Measurements from ENCODE around the gene SARM1.

Gene SARM1

DNA sequence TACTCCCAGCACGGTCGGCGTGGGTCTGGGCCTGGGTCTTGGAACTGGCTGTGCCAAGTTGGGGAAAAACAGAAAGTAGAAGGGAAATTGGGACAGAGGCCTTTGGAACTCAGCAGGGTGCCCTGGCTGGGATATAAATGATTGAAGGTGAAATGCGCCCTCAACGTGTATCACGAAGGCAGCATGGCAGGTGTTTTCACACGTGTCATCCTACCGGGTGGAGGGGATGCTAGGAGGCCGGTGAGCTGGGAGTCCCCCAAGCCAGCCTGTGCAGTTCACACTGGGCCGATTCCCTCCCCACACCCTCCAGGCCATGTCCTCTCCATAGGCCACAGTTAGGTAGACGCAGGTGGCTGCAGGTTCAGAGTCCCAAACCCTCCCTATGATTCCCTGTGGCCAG lies 30.0 kb upstream of the SARM1 start:
- no peak for DNase-seq (ENCODE audit: low spot score)

DNA sequence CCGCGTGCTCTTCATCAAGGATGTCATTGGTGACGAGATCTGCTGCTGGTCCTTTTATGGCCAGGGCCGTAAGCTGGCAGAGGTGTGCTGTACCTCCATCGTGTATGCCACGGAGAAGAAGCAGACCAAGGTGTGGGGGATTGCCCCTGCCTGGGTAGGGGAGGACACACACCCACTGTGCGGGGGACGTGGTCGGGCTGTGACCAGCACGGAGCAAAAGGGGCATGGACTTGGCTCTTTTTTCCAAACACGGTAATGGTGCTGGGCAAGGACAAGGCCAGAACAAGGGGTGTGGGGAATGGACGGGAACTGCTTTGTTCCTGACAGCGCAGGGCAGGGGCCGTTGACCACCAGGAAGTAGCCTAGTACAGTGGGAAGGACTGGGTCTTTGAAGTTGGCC lies 29.2 kb upstream of the SARM1 start:
- no peak for DNase-seq (ENCODE audit: low spot score)

DNA sequence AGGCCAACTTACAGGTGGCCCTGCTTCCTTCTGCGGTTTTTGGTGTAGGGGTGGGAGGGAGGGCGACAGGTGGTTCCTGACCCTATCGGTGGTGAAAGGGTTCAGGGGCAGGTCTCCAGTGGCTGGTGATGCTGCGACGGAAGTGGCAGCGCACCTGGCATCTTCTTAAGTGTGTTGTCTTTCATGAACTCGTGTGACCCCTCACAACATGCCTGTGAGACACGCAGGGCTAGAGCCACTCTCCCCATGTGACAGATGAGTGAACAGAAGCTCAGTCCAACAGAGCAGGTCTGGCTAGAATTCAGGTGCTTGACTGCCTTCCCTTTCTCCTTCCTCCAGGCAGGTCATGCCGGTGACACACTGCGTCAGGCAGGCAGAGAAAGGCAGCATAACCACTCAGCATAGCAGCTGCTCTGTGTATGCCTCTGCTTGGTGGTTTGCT lies 28.0 kb upstream of the SARM1 start:
- no peak for DNase-seq (ENCODE audit: low spot score)

DNA sequence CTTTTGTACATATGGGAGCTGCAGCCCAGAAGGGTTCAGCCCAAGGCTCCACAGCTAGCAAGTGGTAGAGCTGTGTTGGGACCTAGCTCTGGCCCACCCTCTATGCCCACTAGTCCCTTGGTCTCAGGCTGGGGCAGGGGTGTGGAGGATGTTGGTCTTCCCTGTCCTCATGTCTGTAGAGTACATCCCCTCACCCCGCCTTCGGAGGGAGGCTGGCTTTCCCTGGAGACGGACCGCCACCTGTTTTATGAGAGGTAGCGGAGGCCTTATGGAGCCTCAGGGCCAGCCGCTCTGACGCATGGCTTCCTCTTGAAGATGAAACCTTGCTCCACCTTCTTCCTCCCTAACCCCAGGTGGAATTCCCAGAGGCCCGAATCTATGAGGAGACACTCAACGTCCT lies 27.5 kb upstream of the SARM1 start:
- DNase-seq (ENCODE audit: low spot score) = no peak

DNA sequence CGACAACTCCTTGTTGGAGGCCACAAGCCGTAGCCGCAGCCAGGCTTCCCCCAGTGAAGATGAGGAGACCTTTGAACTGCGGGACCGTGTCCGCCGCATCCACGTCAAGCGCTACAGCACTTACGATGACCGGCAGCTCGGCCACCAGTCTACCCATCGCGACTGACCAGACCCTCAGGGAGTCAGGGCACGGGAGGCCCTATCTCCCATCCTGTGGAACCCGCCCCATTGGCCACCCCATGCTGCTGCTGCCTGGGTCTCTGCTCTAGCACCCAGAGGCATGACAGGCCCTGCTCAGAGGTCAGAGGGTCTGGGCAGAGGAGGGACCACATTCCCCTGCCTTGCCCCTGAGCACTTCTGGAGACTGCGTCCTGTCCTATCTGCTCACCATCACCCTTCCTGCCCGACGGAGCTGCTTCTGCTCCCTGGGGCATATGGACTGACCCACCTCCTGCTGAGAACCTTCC lies 27.0 kb upstream of the SARM1 start:
- DNase-seq (ENCODE audit: low spot score) = no peak

DNA sequence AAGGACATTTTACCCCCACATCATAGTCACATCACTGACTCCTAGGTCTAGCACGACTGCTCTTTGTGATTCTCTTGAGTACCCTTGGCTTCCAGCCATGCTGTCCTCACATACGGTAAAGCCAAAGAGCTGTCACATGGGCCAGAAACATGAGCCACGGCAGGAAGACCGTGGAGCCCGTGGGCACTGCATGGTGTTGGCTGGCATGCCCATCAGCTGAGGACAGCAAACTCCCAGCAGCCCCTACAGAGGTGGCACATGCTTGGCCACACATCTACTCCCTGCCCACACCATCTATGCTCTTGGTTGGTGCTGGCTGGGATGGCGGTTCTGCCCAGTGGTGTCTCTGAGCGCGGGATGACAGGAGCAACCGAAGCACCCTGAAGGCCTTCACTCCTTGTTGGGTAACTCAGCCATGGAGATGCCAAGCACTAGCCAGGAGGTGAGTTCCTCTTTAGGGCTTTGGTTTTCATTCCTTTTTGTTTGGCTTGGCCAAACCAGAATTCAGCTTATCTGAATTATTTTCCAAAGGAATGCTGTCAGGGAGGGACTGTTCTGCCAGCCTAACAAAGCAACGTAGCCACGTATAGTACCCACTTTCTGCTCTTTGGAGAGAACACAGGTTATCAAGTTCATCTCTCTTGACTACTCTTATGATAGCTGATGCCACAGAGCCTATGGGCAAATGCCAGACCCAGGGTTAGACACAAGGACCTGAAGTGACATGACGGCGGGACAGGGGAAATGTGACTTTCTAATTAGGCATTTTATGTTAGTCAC lies 25.9 kb upstream of the SARM1 start:
- no peak for DNase-seq (ENCODE audit: low spot score)

DNA sequence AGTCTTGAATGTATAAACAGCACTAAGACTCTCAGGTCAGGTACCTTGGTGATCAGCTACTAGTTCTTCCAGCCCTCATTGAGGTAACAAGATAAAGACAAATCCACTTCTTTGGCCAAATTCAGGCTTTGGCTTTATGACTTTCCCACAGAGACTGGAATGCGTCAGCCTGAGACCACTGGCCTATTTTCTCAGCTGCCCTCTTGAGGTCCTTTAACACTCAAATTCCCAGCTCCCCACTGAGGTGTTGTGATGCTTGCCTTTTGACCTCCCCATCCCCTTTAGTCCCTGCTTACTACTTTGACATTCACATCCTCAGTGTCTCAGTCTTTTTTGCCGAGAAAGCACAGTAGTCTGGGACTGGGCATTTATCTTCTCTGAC lies 25.3 kb upstream of the SARM1 start:
- no peak for DNase-seq (ENCODE audit: low spot score)

DNA sequence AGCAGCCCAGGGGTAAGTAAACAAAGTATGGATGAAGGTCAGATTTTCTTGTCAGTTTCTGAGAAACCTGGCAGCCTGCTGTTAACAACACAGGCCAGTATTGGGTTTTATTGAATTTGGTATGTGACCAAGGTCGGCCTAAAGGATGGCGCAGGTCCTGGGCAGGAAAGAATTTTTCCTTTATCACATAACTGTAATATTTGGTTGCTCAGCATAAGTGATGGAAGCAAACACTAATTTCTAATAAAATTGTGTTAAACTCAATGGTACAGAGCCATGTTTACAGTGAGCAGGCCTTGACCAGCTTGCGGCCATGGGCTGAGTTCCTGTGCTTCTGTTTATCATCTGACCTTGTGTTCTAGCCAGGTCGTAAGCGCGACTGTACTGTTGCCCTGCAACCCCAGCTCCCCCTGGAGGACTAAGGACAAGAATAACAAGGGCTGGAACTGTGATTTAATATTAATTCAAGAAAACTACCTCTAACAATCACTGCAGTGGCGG lies 24.7 kb upstream of the SARM1 start:
- DNase-seq (ENCODE audit: low spot score) = no peak

DNA sequence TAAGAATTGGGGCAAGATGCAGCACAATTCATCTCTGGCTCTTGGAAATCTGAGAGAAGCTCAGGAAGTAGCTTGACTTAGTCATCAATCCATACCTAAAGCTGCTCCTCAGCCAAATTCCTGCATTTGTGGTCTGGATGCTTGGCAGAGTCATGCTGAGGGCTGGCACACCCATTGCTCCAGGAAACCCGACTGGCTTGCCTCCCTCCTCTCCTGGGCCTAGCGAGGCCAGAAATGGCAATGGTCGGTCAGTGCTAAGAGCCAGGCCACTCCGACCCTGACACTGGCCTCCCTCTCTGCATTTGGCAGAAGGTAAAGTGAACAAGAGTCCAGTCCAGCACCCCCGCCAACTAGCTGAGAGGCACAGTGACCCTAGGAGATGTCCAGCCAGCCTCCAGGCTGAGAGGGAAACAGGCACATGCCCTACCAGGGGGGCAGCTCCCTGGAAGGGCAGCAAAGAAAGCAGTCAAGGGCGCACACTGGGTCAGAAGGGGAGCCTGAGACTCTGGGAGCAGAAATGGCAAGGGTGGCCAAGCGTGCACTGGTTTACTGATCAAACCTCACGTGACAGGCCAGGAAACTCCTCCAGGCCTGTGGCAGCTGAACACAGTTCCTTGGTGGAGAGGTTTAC lies 24.1 kb upstream of the SARM1 start:
- no peak for DNase-seq (ENCODE audit: low spot score)

DNA sequence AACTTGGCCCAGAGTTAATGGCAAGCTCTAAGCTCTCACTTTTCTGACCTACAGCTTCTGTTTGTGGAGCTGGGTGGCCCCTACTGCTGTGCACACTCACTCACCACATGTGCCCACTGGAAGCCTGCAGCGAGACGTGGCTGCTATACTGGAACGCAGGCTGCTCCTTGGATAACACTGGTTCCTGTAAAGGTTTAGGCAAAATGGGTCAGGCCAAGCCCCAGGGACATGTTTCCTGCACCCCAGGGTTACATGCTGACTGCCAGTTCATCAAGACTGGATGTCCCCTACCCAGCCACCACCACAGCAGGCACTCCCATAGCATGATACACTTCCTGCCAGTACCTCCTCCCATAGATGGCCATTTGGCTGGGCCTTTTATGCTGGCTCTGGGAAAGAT lies 22.5 kb upstream of the SARM1 start:
- DNase-seq (ENCODE audit: low spot score) = no peak

DNA sequence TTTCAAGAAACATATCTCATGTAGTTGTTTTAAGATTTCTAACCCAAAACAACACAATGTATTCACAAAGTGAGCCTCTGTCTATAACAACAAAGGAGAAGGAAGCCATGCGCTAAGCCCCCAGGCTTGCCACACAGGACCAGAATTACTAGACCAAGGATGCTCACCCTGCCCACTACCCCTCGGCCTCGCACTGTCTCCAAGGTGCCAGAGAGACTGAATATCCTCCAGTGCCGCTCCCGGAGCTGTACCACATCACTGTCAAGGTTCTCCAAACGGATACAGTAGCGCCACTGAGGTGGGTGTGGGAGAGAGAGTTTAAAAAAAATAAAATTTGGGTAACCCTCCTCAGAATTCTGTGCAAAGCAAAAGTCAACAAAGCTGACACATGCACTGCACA lies 21.2 kb upstream of the SARM1 start:
- DNase-seq (ENCODE audit: low spot score) = no peak

DNA sequence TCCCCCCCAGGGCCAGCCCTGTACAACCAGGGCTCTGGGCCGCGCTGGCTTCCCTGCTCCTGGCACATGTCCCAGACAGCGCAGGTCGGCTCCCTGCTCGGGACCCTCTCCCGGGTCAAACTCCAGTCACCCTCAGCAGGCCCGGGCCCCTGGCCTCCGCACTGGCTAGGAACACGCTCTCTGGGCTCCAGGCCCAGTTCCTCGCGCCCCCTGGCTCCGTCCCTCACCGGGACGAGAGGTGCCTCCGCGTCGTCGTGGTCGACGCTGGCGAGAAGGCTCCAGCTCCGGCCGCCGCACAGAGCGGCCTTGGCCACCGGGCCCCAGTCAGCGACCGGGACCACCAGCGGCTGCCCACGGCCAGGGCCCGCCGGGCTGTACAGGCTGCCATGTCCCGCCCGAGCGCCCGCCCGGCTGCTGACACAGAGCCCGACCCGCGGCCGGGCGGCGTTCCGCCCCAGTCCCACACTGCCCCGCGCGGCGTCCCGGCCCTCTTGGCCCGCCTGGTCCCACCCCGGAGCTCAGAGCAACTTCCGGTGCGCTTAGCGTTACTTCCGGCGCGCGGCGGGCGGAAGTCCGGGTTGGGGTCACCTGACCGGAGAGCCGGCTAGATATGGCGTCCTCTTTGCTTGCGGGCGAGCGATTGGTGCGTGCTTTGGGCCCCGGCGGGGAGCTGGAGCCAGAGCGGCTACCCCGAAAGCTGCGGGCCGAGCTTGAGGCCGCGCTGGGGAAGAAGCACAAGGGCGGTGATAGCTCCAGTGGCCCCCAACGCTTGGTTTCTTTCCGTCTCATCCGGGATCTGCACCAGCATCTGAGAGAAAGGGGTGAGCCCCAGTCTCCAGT lies 14.2 kb upstream of the SARM1 start, which contains the start of gene POLDIP2:
Gene POLDIP2 (minus strand): TSS at position 467 of the 840 bp plus-strand sequence. CDS start 79 bp downstream, at position 388.
- peak; percentile 90 for DNase-seq (ENCODE audit: low spot score)

DNA sequence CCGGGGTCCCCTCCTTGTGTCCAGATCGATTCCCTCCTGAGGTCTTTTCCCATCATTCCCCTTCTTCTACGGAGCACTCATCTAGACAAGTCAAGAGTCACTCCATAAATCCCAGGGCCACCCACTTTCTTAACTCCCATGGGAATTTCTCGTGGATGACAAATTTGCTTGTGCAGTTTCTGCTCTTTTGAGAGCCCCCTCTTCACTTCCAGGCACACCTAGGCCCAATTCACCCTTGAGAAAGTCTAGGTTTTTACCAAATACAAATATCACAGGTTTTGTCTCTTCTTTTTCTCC lies 13.6 kb upstream of the SARM1 start:
- DNase-seq (ENCODE audit: low spot score) = no peak

DNA sequence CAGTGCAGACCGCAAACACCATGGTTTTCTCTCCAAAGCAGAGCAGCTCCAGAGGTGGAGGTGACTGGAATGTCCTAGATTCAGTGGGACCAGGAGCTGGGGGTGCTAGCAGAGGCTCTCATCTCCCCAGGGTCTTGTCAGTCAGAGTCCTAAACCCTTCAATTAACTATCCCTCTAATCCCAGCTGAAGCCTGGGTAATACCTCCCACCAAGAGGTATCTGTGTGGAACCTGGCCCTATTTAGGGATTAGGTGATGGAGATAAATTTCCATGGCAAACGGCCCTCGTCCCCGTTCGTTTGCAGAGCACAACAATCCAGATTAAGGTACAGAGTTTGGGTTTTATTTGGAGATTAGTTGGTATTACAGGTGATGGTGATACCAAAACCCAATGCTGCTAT lies 8.3 kb upstream of the SARM1 start:
- no peak for DNase-seq (ENCODE audit: low spot score)

DNA sequence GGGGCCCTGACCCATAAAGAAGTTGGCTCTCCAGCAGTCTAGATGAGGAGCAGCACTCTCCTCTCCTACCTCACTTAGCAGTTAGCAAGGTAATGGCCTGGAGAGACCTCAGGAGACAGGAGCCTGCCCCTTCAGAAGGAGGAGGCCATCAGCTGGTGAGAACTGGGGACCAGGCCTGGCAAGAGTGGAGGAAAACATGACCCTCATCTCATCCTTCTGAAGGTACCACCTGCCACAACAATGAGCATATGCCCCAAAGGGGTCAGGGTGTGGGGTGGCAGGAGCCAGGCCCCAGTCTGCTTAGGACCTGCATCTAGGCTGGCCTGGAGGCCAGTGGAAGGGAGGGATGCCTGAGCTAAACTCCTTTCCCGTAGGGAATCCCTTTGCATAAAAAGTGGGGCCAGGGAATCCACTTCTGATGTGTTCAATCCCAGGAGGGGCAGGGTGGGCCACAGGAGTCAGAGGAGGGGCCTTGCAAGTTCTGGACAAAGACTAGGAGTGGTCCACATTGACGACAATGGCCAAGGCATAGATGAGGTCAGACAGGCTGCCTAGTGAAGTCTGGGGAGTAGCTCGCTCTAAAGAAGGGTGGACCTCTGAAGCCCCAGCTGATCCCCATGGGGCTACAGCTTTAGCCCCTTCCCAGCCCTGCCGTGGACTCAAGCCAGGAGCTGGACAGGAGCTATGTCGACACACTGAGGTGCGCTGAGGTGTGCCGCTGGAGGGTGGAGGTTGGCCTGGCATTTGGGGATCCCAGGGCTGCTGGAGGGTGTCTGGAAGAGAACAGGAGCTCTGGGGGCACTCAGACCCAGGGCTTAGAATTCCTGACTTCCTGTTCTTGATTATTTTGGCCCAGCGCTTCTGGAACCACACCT lies 7.5 kb upstream of the SARM1 start:
- DNase-seq (ENCODE audit: low spot score) = no peak

DNA sequence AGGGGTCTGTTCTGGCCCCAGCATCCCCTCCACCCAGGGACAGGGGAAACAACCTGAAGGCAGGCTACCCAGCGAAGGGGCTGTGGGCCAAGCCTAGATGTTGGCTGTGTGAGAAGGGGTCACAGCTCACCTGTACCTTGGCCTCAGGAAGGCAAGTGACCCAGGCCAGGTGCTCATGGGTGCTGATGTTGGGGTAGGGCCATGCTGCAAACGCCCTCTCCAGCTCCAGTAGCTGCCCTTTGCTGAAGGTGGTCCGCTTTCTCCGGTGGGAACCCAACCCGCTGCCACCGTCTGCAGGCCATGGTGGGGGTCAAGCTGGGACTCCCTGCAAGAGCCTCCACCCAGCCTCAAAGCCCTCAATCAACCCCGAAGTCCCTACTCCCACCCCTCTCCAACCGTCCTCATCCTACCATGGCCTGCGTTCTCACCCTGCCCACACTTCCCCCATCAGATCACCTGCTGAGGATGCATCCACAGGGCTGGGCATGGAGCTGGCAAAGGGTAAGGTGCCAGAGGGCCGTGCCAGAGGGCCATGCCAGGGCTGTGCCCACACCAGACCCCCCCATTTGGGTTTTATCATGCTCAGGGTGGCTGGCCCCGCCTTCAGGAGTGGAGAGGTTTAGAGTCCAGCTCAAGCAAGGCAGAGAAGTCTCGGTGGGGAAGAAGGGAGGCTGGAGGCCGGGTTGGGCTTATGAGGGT lies 6.7 kb upstream of the SARM1 start, which contains the start of gene SEBOX:
Gene SEBOX (minus strand): TSS at position 535 of the 699 bp plus-strand sequence. CDS start 48 bp downstream, at position 487.
- no peak for DNase-seq (ENCODE audit: low spot score)

DNA sequence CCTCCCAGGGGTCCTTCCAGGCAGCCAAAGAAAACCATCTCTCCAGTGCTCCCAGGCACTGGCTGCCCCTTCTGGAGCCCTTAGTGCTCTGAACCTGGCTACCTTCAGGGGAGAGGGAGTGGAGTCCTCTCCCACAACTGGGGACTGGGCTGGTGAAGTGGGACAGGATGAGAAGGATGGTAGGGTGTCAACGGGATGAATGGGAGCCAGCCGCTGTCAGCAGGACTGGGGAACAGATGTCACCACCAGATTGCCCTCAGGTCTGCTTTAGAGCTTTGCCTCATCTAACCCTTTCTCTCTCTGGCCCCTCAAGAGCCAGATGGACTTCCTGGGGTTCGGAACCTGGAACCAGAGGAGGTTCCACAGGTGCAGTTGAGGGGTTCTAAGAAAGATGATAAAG lies 6.0 kb upstream of the SARM1 start:
- DNase-seq (ENCODE audit: low spot score) = no peak

DNA sequence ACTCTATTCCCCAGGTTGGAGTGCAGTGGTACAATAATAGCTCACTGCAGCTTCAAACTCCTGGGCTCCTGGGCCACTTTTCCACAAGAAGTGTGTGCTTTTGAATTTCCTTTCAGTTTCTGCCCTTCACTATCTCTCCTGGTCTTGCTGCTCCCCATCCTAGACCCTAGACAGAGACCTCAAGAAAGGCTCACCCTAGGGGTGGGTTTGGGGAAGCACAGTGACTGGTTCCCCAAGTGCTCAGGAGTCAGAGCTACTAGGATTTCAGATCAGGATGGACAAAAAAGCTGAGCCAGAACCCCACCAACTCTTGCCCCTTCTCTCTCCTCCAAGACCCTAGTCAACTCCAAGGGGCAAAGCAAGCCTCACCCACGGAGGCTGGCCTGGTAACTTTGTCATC lies 4.9 kb upstream of the SARM1 start:
- DNase-seq (ENCODE audit: low spot score) = no peak

DNA sequence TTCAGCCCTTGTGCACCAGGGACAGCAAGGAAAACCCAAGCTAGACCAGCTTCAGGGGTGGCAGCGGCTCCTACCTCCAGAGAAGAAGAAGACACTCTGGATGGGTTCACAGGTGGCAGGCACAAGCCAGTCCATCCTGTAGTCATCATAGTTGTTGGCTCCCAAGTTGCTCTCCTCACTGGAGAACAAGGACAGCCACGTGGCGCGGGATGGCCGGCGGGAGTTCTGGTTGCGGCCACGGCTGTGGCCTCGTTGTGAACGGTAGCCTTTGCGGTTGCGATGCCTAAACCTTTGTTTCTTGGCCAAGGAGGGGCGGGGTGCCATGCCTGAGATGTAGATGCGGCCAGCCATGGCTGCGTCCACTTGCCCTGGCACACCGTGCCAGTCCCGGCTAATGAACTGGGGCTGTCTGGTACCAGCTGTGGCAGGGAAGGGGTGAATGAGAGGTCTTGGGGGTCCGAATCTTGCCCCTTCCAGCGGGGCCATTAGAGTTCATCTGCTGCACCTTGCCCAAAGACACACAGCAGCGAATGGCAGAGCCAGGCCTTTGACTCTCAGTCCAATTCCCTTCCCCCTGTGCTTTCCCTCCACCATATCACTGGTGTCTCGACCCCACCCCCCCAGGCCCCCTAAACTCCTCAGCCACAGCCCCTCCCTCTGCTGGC lies 3.7 kb upstream of the SARM1 start:
- DNase-seq (ENCODE audit: low spot score) = no peak

DNA sequence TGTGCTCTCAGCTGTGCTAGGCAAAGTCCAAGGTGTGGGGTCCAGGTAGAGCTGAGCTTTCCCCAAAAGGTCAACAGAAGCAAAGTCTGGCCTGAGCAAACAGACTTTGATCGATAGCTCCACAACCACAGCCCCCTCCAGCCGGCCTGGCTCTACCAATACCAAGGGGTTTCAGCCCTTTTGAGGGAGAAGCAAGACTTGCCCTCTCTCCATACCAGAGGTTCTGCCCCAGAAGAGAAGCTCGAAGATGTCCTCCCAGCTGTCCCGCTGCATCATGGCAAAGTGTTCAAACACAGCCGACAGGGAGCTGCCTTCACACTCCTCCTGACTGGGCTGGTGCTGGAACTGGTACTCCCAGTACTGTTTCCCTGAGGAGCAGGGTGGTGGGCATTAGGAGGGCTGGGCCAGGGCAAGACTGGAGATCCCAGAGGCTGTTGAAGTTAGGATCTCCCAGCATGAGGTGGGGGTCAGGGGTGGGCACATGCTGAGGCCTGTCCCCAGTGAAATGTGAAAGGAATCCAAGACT lies 3.1 kb upstream of the SARM1 start:
- peak; percentile 84 for DNase-seq (ENCODE audit: low spot score)

Measured in HuH-7.5 (cell line).